ENCODE data around the gene DDO.

DNA sequence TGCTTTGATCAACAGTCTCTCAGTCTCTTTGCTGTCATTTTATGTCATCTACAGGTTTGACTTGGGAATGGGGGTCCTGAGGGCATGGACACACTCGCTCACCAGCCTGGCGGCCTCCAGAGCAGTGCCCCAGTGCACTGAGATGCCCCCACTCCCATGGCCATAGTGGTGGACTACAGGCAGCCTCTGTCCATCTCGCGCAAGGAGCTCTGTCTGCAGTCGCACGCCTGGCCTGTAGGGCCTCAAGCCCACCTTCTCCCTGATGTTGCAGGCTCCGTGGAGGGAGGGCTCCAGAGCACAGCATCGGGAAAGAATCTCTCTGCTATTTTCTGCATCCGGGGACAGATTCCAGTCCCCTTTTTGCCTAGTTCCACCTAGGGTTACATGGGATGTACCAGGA is 22.6 kb downstream of the DDO start:
- TF ChIP-seq CTCF (IDR thresholded peaks at IDR 0.05 in 4 of 5, conservative IDR thresholded peaks at IDR 0.05 in 1 of 5) (no peak), POLR2A (IDR thresholded peaks at IDR 0.05) (no peak)
